Type B pancreatic cell (in vitro differentiated cells): ENCODE measurements around the gene ZNF26. TPM values are rescaled to one million over a fixed set of nuclear protein-coding genes. Genes with fewer than 3 reads are reported as not detected.

ENCODE experiments used
- DNase-seq: peaks from one replicate; pipeline ENCODE4 v3.0.0; 2021; ENCODE audit warnings: mixed read lengths; ENCODE audit not compliant: unreplicated experiment; ENCODE audit errors: extremely low spot score
- H3K27ac Mint-ChIP-seq: 2 replicates; pipeline ENCODE4 v1.8.0; 2021; ENCODE audit warnings: mild to moderate bottlenecking, mixed read lengths
- H3K27me3 Mint-ChIP-seq: 2 replicates; pipeline ENCODE4 v1.8.0; 2021; ENCODE audit warnings: mixed read lengths
- H3K36me3 Mint-ChIP-seq: 2 replicates; pipeline ENCODE4 v1.8.0; 2021; ENCODE audit warnings: mixed read lengths
- H3K4me1 Mint-ChIP-seq: one replicate; pipeline ENCODE4 v1.8.0; 2021; ENCODE audit warnings: mixed read lengths; ENCODE audit not compliant: unreplicated experiment
- H3K4me3 Mint-ChIP-seq: 2 replicates; pipeline ENCODE4 v1.8.0; 2021; ENCODE audit warnings: mild to moderate bottlenecking, mixed read lengths
- H3K9me3 Mint-ChIP-seq: 2 replicates; pipeline ENCODE4 v1.8.0; 2021; ENCODE audit warnings: mixed read lengths
- total RNA-seq: library from RNA; stranded (reverse); gene quantifications from 2 replicates; pipeline ENCODE4 v1.2.1, GENCODE V29; 2021; ENCODE audit warnings: low replicate concordance
- TF ChIP-seq, protein P1 (sequence below): fragments of 200-600 bp; sonication (generic); conservative IDR thresholded peaks from 2 replicates; pipeline ENCODE4 v1.5.0; 2021; ENCODE audit warnings: antibody characterized with exemption, mild to moderate bottlenecking

ZNF26 gene
- total RNA-seq, 1 donor from 2014 or later = 12.5 TPM

DNA sequence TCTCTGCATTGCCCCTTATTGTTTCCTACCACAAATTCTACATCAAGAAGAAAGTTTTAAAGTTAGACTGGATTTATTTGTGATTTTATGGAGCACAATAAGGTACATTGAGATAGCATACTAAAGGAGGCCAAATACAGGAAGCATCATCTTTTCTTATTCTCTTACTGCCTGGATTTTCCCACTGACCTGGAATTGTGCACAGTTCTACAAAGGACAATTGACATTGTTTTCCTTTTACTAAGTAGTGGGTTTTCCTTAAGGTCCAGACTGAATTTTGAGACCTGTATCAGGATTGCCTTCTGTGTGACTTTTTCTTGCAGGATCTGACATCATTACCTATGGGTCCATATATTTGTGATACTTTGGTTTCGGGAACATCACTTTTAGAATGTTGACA lies 75.8 kb downstream of the ZNF26 start:
- H3K9me3 Mint-ChIP-seq = peaks cover 10% of the 10 kb centered on the region
- no peaks in the 10 kb centered on the region for H3K4me1 Mint-ChIP-seq
- H3K36me3 Mint-ChIP-seq = peaks cover 58% of the 10 kb centered on the region
- no peak overlapping the region for H3K27ac Mint-ChIP-seq
- TF ChIP-seq, protein P1, sequence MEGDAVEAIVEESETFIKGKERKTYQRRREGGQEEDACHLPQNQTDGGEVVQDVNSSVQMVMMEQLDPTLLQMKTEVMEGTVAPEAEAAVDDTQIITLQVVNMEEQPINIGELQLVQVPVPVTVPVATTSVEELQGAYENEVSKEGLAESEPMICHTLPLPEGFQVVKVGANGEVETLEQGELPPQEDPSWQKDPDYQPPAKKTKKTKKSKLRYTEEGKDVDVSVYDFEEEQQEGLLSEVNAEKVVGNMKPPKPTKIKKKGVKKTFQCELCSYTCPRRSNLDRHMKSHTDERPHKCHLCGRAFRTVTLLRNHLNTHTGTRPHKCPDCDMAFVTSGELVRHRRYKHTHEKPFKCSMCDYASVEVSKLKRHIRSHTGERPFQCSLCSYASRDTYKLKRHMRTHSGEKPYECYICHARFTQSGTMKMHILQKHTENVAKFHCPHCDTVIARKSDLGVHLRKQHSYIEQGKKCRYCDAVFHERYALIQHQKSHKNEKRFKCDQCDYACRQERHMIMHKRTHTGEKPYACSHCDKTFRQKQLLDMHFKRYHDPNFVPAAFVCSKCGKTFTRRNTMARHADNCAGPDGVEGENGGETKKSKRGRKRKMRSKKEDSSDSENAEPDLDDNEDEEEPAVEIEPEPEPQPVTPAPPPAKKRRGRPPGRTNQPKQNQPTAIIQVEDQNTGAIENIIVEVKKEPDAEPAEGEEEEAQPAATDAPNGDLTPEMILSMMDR = no peak
- peaks cover 3% of the 10 kb centered on the region for H3K27me3 Mint-ChIP-seq
- H3K4me3 Mint-ChIP-seq = no peak overlapping the region
- no peak for DNase-seq

DNA sequence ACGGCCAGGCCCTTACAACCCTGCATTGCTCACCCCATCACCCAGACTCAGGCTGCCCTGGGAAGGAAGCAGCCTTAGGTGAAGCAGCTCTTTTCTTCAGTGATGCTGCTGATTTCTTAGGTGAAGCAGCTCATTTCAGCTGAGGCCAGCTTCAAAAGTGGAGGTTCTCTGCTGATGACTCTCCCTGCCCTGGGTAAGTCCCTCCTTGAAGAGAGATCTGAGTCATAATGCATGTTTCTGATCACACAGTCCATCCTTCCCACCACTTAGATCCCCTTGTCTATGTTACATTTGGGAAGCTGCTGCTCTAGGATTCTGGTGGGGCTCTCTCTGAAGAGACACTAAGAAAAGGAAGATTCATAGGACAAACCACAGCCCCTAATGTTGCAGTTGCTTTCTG lies 77.4 kb downstream of the ZNF26 start:
- Mint-ChIP-seq H3K4me1 (no peaks in the 10 kb centered on the region), H3K27me3 (no peaks in the 10 kb centered on the region), H3K9me3 (no peaks in the 10 kb centered on the region), H3K27ac (no peak overlapping the region), H3K36me3 (peaks cover 42% of the 10 kb centered on the region), H3K4me3 (no peak overlapping the region)
- DNase-seq = no peak
- TF ChIP-seq, protein P1 = no peak

GRCh38 chr12:133073836-133074235 lies 87.7 kb downstream of the ZNF26 start:
- Mint-ChIP-seq H3K36me3 (peaks cover 6% of the 10 kb centered on the region), H3K9me3 (peaks cover 22% of the 10 kb centered on the region), H3K27ac (no peak overlapping the region), H3K4me1 (no peaks in the 10 kb centered on the region), H3K27me3 (no peaks in the 10 kb centered on the region), H3K4me3 (no peak overlapping the region)
- DNase-seq = no peak
- TF ChIP-seq, protein P1 = no peak

Other genes starting within 250 kb of the ZNF26 start
- 65.1 and 75.9 TPM in 2 replicates for gene ANKLE2, start 224.5 kb upstream of the ZNF26 start, total RNA-seq
- gene GOLGA3, start 157.5 kb upstream of the ZNF26 start, total RNA-seq = 62.0 and 81.5 TPM in 2 replicates
- 37.1 and 43.7 TPM in 2 replicates for gene CHFR, start 98.8 kb upstream of the ZNF26 start, total RNA-seq
- 18.3 and 20.6 TPM in 2 replicates for gene ZNF605, start 30.1 kb upstream of the ZNF26 start, total RNA-seq
- gene ZNF84, start 51.1 kb downstream of the ZNF26 start, total RNA-seq = 51.3 and 68.5 TPM in 2 replicates
- 20.0 and 20.7 TPM in 2 replicates for gene ZNF140, start 94.6 kb downstream of the ZNF26 start, total RNA-seq
- gene ZNF891, start 143.9 kb downstream of the ZNF26 start, total RNA-seq = 2.0 and 4.2 TPM in 2 replicates
- gene ZNF10, start 144.3 kb downstream of the ZNF26 start, total RNA-seq = 11.9 and 19.4 TPM in 2 replicates
- 27.6 and 32.4 TPM in 2 replicates for gene ZNF268, start 195.1 kb downstream of the ZNF26 start, total RNA-seq
- not detected in 2 replicates for gene ANHX, start 249.5 kb downstream of the ZNF26 start, total RNA-seq